ENCODE data around the gene ST3GAL6. TPM values are rescaled to one million over a fixed set of nuclear protein-coding genes. Genes with fewer than 3 reads are reported as not detected.
"Not testable (repeated sequence)": the region's sequence is repeated elsewhere in the genome, so short reads cannot be mapped to it uniquely, and the experiment has no call there.

Gene ST3GAL6
- total RNA-seq, 1 experiment from 2014 or later: 67.2 TPM

DNA sequence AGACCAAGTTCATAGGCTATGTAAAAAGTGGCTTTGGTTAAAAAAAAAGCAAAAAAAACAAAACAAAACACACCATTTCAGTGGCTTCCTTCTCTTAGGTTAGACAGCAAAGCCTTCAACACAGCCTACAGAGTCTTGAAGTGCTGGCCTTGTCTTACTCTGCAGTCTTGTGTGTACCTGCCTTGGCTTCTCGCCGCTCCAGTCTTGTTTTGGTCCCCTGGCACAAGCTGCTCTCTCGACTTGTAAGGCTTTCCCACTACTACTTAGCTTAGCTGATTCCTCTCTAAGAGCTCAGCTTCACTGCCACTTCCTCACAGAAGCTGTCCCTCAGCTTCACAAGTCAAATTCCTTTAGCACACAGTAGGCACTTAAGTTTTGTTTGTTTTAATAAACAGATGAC is 63.0 kb downstream of the ST3GAL6 start:
- no peaks in the 10 kb centered on the region for H3K36me3 ChIP-seq (ENCODE audit: control insufficient read depth, insufficient read depth, low read length)
- Mint-ChIP-seq H3K36me3 (ENCODE audit: insufficient read depth, unreplicated experiment) (peaks cover 18% of the 10 kb centered on the region), H3K9me3 (ENCODE audit: unreplicated experiment) (peaks cover 11% of the 10 kb centered on the region), H3K27ac (ENCODE audit: unreplicated experiment) (no peak overlapping the region), H3K4me1 (ENCODE audit: low read depth, unreplicated experiment) (peaks cover 11% of the 10 kb centered on the region), H3K4me3 (ENCODE audit: unreplicated experiment) (no peak overlapping the region), H3K27me3 (ENCODE audit: insufficient read depth, unreplicated experiment) (no peaks in the 10 kb centered on the region)
- H3K9me3 ChIP-seq: peaks cover 5% of the 10 kb centered on the region; the same call in 1 of the 2 replicates
- TF ChIP-seq, protein P1, sequence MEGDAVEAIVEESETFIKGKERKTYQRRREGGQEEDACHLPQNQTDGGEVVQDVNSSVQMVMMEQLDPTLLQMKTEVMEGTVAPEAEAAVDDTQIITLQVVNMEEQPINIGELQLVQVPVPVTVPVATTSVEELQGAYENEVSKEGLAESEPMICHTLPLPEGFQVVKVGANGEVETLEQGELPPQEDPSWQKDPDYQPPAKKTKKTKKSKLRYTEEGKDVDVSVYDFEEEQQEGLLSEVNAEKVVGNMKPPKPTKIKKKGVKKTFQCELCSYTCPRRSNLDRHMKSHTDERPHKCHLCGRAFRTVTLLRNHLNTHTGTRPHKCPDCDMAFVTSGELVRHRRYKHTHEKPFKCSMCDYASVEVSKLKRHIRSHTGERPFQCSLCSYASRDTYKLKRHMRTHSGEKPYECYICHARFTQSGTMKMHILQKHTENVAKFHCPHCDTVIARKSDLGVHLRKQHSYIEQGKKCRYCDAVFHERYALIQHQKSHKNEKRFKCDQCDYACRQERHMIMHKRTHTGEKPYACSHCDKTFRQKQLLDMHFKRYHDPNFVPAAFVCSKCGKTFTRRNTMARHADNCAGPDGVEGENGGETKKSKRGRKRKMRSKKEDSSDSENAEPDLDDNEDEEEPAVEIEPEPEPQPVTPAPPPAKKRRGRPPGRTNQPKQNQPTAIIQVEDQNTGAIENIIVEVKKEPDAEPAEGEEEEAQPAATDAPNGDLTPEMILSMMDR (IDR thresholded peaks at IDR 0.05; ENCODE audit: insufficient read depth in 1 of 2, low read depth in 1 of 2, low read length in 1 of 2, severe bottlenecking in 1 of 2, unreplicated experiment in 1 of 2): no peak
- CTCF ChIA-PET: interaction anchor here (2.3 kb wide), 1 partner anchor 9 kb away, joined by 9 read pairs; no protein-coding TSS in a partner anchor
- no TSS peak for BruUV-seq (replicated peaks)
- H3K27me3 ChIP-seq (replicated peaks; ENCODE audit: control insufficient read depth, insufficient read depth, low read length): no peaks in the 10 kb centered on the region
- no peak for DNase-seq
- POLR2A ChIA-PET: interaction anchor here (0.6 kb wide), 1 partner anchor 303 kb away, joined by 4 read pairs; the partner anchor contains the start of gene CLDND1
- intact Hi-C loops (cut with micrococcal nuclease; ENCODE audit: unreplicated experiment): no loop called here
- no peak overlapping the region for H3K4me3 ChIP-seq (ENCODE audit: low read depth, low read length)
- peaks cover 17% of the 10 kb centered on the region for H3K4me1 ChIP-seq

DNA sequence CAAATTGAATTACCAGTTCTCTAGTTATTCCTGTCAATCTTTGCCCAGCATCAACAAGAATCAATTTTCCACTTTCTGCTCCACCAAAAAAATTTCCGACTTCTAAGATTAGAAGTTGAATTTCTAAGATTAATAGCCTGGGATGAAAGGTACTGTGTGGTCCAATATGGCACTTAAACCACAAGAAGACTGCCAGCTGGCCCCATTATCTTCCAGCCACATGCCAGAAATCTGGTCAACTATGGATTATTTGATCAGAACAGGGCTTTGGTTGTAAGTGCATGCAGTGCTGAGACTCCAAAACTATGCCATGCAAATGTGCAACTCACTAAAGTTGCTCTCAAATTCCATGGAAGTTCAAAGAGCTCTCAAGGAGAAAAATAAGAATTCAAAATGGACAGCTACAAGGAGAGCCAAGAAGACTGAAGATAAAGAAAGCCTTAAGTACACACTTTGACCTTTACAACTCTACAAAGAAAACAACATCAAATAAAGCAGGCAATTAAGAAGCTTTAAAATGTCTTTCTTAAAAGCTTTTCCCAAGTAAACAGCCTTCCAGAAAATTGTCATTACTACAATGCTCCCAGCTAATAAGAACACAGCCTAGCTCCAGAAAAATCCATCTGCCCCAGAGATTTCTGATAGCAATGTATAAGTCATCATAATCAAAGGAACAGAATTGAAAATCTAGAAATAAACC is 64.2 kb downstream of the ST3GAL6 start:
- POLR2A ChIA-PET: no interaction called here
- peaks cover 11% of the 10 kb centered on the region for H3K4me1 Mint-ChIP-seq (ENCODE audit: low read depth, unreplicated experiment)
- CTCF ChIA-PET: interaction anchor here (0.5 to 2.3 kb wide), 5 partner anchors 10 to 167 kb away, joined by 4 to 11 read pairs (median 7); partner anchors contain the start of gene DCBLD2
- DNase-seq: peak; percentile 9 to 30
- Histone ChIP-seq H3K36me3 (ENCODE audit: control insufficient read depth, insufficient read depth, low read length) (no peaks in the 10 kb centered on the region), H3K4me3 (ENCODE audit: low read depth, low read length) (no peak overlapping the region), H3K4me1 (peaks cover 17% of the 10 kb centered on the region), H3K9me3 (peaks cover 5% of the 10 kb centered on the region; the same call in 1 of the 2 replicates), H3K27me3 (replicated peaks; ENCODE audit: control insufficient read depth, insufficient read depth, low read length) (no peaks in the 10 kb centered on the region)
- H3K36me3 Mint-ChIP-seq (ENCODE audit: insufficient read depth, unreplicated experiment): peaks cover 28% of the 10 kb centered on the region
- H3K9me3 Mint-ChIP-seq (ENCODE audit: unreplicated experiment): peaks cover 24% of the 10 kb centered on the region
- peak overlapping the region; percentile 29 for H3K27ac Mint-ChIP-seq (ENCODE audit: unreplicated experiment)
- TF ChIP-seq, protein P1 (IDR thresholded peaks at IDR 0.05; ENCODE audit: insufficient read depth in 1 of 2, low read depth in 1 of 2, low read length in 1 of 2, severe bottlenecking in 1 of 2, unreplicated experiment in 1 of 2): no peak
- no TSS peak for BruUV-seq (replicated peaks)
- H3K27me3 Mint-ChIP-seq (ENCODE audit: insufficient read depth, unreplicated experiment): no peaks in the 10 kb centered on the region
- no peak overlapping the region for H3K4me3 Mint-ChIP-seq (ENCODE audit: unreplicated experiment)
- intact Hi-C loops (cut with micrococcal nuclease; ENCODE audit: unreplicated experiment): loop anchor here (1.0 kb wide), 1 partner anchor 74 kb away; the partner anchor contains the start of gene DCBLD2

DNA sequence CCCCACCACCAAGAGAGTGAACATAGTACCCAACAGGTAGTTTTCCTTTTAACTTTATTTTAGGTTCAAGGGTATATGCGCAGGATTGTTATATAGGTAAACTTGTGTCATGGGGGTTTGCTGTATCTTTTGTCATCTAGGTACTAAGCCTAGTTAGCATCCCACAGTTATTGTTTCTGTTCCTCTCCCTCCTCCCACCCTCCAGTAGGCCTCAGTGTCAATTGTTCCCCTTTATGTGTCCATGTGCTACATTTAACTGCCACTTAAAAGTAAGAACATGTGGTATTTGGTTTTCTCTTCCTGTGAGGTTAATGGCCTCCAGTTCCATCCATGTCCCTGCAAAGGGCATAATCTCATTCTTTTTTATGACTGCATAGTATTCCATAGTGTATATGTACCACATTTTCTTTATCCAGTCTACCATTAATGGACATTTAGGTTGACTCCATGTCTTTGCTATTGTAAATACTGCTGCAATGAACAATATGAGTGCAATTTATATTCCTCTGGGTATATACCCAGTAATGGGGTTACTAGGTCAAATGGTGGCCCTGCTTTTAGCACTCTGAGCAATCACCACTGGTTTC is 66.2 kb downstream of the ST3GAL6 start:
- Histone ChIP-seq H3K36me3 (ENCODE audit: control insufficient read depth, insufficient read depth, low read length) (0 out of 2 replicates have a peak, but pooled peaks cover 1% of the 10 kb centered on the region), H3K27me3 (replicated peaks; ENCODE audit: control insufficient read depth, insufficient read depth, low read length) (no peaks in the 10 kb centered on the region), H3K9me3 (peaks cover 9% of the 10 kb centered on the region; the same call in 1 of the 2 replicates), H3K4me1 (peaks cover 17% of the 10 kb centered on the region), H3K4me3 (ENCODE audit: low read depth, low read length) (no peak overlapping the region)
- TF ChIP-seq, protein P1 (IDR thresholded peaks at IDR 0.05; ENCODE audit: insufficient read depth in 1 of 2, low read depth in 1 of 2, low read length in 1 of 2, severe bottlenecking in 1 of 2, unreplicated experiment in 1 of 2): no peak
- Mint-ChIP-seq H3K36me3 (ENCODE audit: insufficient read depth, unreplicated experiment) (peaks cover 35% of the 10 kb centered on the region), H3K4me3 (ENCODE audit: unreplicated experiment) (no peak overlapping the region), H3K4me1 (ENCODE audit: low read depth, unreplicated experiment) (peaks cover 11% of the 10 kb centered on the region), H3K9me3 (ENCODE audit: unreplicated experiment) (peaks cover 36% of the 10 kb centered on the region), H3K27me3 (ENCODE audit: insufficient read depth, unreplicated experiment) (no peaks in the 10 kb centered on the region), H3K27ac (ENCODE audit: unreplicated experiment) (no peak overlapping the region)
- ChIA-PET POLR2A (no interaction called here), CTCF (no interaction called here)
- intact Hi-C loops (cut with micrococcal nuclease; ENCODE audit: unreplicated experiment): no loop called here
- no TSS peak for BruUV-seq (replicated peaks)
- no peak for DNase-seq

DNA sequence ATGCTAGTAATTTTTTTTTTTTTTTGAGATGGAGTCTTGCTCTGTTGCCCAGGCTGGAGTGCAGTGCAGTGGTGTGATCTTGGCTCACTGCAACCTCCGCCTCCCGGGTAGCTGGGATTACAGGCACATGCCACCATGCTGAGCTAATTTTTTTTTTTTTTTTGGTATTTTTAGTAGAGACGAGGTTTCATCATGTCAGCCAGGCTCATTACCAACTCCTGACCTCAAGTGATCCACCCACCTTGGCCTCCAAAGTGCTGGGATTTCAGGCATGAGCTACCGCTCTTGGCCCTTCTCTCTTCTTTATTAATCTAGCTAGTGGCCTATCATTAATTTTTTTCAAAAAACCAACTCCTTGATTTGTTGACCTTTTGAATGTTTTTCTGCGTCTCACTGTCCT is 67.9 kb downstream of the ST3GAL6 start:
- BruUV-seq (replicated peaks); DNase-seq; H3K4me3 ChIP-seq (ENCODE audit: low read depth, low read length); H3K36me3 ChIP-seq (ENCODE audit: control insufficient read depth, insufficient read depth, low read length); H3K27me3 Mint-ChIP-seq (ENCODE audit: insufficient read depth, unreplicated experiment); H3K4me3 Mint-ChIP-seq (ENCODE audit: unreplicated experiment); POLR2A ChIA-PET; H3K27me3 ChIP-seq (replicated peaks; ENCODE audit: control insufficient read depth, insufficient read depth, low read length); CTCF ChIA-PET; H3K9me3 ChIP-seq; intact Hi-C loops (cut with micrococcal nuclease; ENCODE audit: unreplicated experiment): not testable (repeated sequence)
- Mint-ChIP-seq H3K4me1 (ENCODE audit: low read depth, unreplicated experiment) (peaks cover 11% of the 10 kb centered on the region), H3K27ac (ENCODE audit: unreplicated experiment) (peak overlapping the region; percentile 53), H3K9me3 (ENCODE audit: unreplicated experiment) (peaks cover 36% of the 10 kb centered on the region), H3K36me3 (ENCODE audit: insufficient read depth, unreplicated experiment) (peaks cover 32% of the 10 kb centered on the region)
- H3K4me1 ChIP-seq: peaks cover 17% of the 10 kb centered on the region

Data from Caco-2 (cell line).